Stimulated activated CD8-positive, alpha-beta memory T cell treated with anti-CD3 and anti-CD28 coated beads, Interleukin-12 subunit alpha, Interleukin-12 subunit beta, amount 100 ng/mL, for 24 hours (primary cell): ENCODE measurements around the gene ANP32A.

Experiments
- DNase-seq: peaks from one replicate; pipeline ENCODE4 v3.0.0-alpha.2; 2020; ENCODE audit errors: extremely low read depth

The ANP32A gene

DNA sequence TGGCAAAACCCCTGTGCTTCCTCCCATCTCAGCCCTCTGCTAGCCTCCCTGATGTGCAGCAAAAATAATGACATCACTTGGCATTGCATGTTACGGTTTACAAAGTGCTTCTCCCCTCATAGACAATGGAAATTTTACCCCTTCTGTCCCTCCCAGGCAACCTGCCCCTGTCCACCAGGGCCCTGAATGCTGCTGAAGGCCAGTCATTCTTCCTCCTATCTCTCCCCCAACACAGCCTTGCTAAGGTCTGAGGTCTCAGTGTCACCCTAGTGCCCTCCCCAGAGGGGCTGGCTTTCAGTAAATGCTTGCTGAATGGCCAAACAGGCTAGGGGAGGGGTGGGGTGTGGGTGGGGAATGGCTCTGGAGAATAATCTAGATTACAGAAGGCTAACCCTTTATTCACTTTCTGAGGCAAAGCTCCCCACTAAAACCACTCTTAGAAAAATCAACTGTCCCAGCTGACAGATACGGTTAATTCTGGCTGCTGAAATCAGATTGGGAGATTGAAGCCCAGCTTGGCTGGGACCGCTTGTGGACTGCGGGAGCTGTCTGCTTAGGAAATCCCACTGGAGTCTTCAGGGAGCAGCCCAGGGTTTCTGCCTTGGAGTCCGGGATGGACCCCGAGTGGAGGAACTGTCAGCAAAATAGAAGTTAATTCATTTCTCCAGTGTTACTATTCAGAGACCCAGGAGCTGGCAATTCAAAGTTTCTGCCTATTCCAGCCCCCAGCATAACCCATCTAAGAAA lies 22.9 kb downstream of the ANP32A start:
- DNase-seq, result no peak

DNA sequence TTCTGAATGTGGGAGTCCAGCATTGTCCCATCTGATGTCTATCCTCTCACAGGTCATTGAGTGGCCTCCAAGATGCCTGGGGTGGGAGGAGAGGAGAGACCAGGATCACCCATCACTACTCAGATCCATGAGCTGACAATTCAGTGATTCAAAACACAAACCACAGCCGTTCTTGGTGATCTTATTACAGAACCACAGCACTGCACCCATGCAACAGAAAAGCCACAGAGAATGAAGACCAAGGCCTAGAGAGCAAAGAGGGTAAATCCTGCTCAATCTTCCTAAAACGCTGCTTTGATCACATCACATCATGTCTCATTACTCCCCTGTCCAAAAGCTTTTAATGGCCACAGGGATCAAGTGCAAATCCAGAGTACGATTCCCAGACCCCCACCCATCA lies 23.5 kb downstream of the ANP32A start:
- no peak for DNase-seq

DNA sequence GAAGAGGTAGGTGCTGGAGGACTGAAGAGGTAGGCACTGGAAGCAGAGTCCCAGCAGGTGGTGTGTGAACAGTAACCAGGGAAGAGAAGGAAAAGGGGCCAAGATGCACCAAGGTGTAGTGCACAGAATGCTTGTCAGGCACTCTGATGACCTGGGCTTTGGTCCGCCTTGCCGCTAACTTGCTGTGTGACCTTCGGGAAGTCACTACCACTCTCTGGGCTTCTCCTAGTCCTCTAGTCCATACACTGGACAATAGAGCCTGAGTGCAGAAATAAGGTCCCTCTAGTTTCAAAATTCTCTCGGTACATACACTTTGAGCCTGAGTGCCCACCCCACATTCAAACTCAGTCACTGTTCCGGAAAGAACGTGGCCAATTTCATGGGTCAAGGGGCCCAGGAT lies 24.1 kb downstream of the ANP32A start:
- no peak for DNase-seq

DNA sequence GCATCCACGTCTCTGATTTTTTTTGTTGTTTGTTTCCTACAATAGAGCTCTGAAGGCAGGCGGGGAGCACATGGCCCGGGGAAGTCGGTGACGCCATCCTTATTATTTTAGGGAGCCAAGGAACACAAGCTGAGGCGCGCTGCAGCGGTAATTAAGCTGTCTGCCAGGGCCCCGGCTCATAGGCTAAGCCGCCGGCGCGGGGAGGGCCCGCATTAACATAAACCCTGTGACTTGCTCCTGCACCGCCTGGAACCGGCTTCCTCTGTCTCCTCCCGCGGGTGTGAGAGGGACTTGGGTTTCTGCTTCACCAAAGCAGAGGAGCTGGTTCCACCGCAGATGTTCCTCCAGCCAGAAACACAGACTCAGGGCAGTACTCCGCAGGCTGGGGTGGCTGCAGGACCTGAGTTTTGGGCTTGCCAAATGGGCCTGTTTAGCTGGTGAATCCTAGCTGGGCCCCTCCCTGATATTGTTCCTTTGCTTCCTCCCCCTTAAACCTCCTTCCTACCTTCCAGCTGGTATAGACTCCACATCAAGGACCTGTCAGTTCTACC lies 25.3 kb downstream of the ANP32A start:
- DNase-seq, result no peak

DNA sequence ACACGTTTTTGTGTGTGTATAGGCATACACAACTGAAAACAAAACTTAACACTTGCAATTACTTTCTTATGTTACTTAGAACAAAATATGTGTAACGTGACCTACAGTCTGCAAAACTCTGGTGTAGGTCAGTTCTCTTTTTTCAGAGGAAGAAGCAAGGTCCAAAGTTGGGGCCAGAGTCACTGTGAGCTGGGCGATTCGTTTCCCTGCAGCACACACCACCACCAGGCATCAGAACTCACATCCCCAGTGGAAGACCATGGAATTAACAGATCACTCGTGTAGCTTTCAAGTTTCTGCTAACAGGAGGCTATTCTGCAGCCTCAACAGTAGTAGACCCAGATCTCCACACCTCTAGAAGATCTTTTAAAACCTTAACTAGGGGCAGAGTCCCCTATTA lies 25.8 kb downstream of the ANP32A start:
- no peak for DNase-seq

DNA sequence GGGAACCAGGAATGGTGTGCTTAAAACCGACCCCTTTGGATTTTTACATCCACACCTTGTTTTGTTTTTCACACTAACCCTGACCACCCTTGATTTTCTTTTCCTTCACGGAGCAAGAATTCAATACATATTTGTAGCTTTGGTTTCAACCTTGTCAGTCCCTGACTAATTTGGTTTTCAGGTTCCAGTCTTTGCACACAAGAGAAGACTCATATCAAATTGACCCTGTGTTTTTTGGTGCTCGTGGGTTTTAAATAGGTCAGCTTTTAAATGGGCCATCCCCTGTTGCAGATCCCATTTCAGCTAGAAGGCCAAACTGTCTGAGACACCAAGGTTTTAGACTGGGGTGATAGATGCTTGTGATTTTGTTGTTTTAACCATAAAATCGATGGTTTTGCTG lies 26.4 kb downstream of the ANP32A start:
- DNase-seq, result no peak

DNA sequence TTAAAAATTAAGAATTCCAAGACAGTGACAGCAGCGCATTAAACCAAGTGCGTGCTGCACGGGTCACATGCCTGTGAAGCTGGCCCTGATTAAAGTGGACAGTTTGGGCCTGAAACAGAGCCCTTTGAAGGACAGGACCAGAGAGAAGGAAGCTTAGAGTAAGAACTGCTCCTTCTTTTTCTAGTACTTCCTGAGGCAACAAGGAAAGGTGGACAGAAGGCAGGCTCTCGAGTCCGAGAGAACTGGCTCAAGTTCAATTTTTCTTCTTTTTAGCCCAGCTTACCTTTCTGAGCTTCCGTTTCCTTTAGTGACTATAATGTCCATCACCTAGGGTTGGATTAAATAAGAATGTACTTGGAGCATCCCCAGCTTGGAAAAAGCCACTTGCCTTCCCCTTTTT lies 26.9 kb downstream of the ANP32A start:
- no peak for DNase-seq

DNA sequence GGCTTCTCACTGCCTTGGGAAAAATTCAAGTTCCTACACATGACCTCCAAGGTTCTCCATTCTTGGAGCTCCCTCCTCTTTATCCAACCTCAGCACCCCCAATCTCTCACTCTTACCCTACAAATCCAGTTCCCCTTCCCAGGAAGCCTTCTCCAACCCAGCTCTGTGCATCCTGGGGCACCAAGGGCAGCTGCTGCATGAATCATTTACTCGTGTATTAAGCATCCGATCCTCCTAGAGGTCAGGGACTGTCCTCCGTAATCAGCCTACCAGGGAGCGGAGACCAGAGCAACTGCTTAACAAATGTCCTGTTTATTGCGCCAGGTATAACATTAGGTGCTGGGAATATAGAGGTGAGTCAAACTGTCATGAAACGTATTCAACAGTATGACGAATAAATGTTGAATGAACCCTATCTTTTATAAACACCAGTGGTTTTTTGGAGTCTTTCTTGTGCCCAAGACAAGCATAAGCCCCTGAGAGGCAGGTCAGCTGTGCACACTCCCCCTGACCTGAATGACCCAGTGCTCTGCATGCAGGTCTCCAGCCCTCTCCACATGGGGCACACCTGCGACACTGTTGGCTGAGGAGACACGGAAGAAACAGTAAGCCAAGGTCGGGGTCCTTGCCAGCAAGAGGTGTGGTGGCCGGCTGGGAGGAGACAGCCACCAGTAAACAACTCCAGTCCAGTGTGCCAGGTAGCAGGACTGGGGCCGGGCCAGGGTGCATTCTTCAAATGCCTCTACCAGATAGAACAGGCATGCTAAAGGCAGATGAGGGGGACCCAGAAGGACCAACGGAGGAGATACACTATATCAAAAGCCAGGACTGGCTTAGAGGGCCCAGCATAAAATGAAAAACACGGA lies 27.6 kb downstream of the ANP32A start:
- no peak for DNase-seq

DNA sequence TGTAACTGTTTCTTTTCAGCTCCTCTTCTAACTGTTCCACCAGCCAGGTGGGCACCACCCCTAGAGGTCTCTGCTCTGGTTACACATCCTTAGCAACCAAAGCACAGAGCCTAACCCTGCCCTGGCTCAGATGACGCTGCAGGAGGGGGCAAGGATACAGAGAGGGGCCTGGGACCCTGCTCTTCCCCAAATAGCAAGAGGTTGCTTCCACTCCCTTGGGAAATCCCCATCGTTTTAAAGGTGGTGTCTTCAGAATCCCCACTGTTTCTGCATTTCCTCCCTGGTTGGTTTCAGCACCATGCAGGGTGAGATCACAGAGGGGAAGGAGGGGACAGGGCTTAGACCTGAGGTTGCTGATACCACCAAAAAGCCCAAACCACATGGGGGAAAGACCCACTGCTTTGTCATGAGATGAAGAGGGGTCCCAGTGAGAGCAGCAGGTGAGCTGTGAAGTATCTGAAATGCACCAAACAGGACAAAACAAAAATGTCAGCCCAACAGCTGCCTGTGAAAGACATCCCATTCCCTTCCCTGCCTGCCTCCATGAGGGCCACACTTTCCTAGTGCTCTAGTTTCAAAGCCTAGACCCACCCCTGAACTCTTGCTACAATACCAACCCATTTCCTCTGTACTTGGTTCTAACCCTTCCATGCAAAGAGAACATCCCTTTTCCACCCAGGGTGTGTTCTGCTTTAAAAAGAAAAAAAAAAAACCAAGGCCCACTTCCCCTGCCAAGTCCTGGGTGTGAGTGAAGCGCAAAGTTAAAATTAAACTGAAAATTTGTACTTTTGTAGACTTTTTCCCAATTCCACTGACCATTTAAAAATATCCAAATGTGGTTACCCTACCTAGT lies 29.0 kb downstream of the ANP32A start:
- no peak for DNase-seq

DNA sequence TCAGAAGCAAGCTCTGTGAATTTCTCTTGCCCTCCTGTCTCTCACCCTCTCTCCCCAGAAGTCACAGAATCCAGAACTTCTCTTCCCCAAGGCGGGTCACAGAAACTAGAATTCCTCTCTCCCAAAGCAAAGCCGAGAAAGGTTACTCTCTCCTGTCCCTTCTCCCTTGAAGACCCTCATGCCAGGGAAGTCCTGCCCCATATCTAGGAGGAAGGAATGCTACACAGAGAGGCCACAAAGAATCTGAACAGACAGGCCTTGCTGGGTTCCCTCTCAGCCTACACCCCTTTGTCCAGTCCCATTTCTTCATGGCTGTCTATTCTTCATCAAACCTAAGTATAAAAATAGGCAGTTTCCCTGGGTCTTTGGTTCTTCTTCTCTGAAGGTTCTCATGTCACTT lies 29.8 kb downstream of the ANP32A start:
- no peak for DNase-seq

DNA sequence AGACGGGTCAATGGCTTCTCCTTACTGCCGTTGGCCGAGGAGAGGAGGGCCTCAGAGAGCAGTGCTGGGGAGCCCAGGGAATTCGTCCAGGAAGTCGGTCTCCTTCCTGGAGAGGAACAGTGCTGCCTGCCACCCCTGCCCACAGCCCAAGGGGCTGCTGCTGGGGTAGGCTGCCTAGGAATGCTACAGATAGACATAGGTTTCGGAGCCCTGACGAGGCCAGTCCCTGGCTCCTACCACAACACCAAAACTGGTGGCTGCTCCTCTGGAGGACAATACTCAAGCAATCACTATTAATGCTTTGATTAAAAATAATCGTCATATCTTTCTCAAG lies 30.5 kb downstream of the ANP32A start:
- DNase-seq, result no peak

DNA sequence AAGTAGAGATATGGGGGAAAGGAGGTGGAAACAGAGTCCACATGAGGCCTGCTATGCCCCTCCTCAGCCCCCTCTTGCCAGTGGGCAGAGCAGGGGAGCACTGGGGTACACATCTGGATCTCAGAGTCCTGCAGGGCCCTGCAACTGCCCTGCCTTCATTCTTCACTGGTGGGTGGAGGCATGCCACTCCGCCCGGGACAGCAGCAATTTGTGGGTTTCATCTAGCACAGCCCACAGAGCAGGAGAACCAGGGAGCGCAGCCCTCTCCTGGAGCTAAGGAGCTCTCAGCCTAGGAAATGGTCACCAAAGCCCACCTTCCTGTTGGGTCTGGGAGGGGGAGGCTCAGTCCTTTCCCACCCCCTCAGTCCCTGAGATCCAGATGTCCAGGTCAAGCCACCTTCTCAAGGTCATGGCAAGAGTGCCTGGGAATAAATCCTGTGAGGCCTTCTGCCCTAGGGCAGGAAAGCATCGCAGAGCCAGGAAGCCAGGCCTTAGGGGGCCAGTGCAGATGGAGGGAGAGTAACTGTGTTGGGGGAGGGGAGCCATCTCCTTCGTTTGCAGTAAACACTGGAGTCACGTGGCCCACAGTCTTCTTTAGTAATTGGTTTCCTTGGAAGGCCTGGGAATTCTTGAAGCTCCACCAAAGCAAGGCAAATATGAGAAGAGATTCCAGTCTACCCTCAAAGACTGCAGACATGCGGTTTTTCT lies 31.0 kb downstream of the ANP32A start:
- no peak for DNase-seq

DNA sequence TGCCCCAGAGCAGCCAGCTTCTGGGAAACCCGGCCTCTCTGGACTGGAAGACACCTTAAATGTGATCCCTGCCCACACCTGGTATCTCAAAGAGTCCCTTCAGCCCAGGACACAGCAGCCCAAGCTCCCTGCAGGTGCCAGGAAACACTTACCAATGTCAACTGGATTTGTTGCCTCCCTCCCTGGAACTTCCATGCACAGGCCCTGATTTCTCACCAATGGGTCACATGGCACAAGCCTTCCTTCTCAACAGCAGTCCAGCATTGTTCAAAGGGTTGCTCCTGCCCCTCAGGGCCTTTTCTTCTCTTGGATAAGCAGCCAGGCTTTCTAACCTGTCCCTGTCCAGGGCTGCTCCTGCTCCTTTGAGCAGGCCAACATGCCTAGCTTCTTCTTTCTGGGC lies 31.6 kb downstream of the ANP32A start:
- no peak for DNase-seq

DNA sequence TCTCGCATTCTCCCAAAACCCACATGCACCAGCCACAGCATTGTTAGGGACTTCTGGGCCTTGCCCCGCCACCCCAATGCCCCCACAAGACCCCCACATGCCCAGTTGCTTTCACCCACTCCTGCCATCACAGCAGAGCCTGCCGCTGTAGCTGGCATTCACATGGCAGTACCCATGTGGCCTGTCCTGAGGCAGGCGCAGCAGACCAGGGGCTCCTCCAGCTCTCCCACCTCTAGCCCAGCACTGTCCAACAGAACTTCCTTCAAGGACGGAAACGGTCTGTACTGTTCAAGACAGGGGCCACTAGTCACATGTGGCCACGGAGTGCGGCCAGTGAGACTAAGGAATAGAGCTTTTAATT lies 32.5 kb downstream of the ANP32A start:
- DNase-seq, result no peak

DNA sequence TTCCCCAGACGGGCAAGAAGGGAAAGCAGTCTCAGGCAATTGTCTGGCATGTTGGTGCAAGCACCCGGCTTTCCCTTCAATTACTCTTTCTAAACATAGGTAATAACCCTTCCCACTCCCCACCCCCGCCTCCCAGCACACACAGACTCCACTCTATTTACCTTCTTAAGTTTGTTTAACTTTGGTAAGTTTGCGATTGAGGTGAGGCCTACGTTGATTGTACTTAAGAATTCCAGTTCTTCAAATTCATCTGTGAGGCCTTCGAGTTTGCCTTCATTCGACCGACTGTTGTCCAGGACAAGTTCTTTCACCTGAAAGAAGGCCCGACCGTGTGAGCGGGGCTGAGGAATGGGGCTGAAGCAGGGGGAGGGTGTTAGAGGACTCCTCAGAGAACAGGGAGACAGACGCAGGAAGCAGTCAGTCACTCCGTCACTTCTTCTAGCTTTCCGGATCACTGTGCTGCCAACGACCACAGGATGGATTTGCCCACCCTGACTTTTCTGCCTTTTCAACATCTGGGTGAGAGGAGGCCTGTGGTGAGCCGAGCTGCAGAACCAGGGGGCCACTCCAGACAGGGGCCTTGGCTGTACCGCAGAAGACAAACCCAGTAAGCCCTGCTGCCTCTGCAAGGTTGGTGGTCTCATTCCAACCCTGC lies 33.0 kb downstream of the ANP32A start:
- DNase-seq, result no peak

DNA sequence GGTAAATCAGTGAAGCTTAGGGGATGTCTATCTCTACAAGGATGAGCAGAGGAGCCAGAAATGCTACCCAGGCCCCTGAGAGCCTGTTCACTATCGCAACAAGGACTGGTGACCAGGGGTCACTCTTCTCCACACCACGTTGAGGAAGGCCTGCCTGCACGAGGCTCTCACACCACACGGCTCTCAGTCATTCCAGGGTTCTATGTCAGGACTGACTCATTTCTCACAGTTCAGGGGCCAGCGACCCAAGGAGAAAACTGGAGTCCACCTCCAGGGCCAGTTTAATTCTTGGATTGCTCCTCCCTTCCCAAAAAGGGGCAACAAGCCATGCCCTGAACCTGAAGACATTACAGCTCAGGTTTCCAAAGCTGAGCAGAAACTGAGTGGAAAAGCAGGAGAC lies 33.9 kb downstream of the ANP32A start:
- no peak for DNase-seq

DNA sequence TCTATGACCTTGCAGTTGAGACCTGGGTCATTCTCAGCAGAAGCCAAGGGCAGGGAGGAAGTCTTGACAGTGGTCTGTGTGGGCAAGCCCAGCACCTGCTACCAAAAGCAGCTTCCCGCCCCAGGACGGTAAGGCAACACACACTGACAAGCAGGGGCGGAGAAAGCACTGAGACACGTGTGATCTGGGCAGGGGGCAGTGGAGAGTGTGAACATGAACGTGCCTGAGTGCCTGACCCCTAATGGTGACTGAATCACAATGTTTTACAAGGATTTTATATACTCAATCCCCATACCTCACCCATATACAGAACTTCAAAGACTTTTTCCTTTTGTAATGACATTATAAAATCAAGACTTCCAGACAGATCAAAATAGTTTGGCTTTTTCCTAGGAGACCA lies 35.2 kb downstream of the ANP32A start:
- DNase-seq, result no peak

DNA sequence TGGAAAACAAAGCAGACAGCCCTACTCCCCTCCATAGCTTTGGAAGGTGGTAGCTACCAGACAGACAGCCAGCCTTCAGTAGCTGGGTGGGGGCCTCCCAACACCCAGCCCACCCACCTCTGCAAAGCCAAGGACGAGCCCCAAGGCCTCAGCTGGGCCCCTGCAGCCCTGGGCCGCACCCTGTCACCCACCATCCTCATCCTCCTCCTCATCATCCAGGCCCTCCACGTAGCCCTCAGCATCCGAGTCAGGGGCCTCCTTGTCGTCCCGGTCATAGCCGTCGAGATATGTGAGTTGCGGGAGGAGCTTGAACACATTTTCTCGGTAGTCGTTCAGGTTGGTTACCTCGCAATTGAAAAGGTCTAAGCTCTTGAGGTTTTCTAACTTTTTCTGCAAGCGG lies 36.5 kb downstream of the ANP32A start:
- no peak for DNase-seq

DNA sequence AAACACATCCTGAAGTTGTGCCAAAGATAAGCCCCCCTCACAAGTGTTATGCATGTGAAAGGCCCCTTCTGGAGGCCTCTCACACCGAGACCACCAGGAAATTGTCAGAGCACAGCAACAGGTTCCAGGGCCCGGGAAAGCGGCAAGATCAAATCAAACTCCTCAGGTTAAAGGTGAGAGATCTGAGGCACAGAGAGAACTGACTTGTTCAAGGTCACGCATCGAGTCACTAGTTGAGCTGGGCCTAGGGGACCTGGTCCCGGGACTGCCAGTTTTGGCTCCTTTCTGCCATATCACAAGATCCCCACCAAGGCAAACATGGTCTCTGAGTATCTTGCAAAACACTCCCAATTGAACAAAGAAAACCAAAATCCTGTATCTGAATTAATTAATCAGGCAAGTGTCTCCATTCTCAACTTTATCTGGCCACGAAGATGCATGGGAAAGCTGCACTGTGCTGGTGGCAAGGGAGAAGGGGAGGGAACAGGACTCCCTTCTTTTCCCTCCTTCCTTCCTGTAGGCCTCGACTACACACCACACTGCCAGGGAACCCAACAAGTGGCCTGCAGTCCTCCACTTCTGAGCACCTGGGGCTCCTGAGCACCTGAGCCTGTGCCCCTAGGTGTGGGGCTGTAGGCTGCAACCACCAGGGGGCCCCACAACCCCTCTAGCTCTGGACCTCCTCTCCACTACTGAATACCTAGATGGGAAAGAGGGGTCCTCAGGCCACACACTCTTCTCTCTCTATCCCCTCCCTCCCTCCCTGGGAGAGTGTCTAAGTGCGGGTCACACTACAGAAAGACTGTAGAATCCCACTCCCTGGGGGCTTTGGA lies 37.3 kb downstream of the ANP32A start:
- DNase-seq, result no peak

DNA sequence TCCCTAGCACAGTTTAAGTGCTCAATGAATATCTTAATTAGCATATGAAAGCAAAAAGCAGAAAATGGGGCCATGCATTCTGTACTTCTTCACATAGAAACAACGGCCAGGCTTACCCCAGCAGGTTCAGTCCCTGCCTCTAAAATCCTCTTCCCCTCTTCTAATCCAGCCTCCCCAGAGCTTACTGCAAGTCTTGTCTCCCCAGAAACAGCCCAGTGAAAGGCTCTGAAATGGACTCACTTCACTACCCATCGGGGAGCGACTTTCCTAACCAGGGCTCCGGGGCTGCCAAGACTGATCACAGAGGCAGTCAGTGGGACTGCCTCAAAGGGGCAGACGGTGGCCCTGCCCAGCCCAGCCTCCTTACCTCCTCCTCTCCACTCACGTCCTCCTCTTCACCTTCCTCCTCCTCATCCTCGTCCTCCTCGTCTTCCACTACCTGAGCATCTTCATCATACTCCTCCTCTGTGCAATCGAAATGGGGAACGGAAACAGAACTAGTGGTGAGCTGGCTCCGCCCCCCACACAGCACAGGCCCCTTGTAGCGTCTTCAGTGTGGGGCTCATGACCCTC lies 38.0 kb downstream of the ANP32A start:
- DNase-seq, result no peak
